Muscle layer of colon (tissue), 2 donors: ENCODE measurements around the gene ABCC2.

Experiments used
- H3K27ac ChIP-seq: one replicate; pipeline ENCODE4 v1.7.0; 2013; ENCODE audit warnings: low read depth, mild to moderate bottlenecking, low read length, moderate library complexity
- H3K27me3 ChIP-seq, 2 donors: one replicate each; pipeline ENCODE4 v1.7.0; 2013; ENCODE audit warnings: low read length in 2 of 2, mild to moderate bottlenecking in 2 of 2; ENCODE audit not compliant: insufficient read depth in 2 of 2, control insufficient read depth in 1 of 2
- H3K36me3 ChIP-seq: one replicate; pipeline ENCODE4 v1.7.0; 2013; ENCODE audit warnings: mild to moderate bottlenecking, low read length; ENCODE audit not compliant: insufficient read depth
- H3K4me1 ChIP-seq: one replicate; pipeline ENCODE4 v1.7.0; 2013; ENCODE audit warnings: mild to moderate bottlenecking, low read length; ENCODE audit not compliant: insufficient read depth
- H3K4me3 ChIP-seq, 2 donors: one replicate each; pipeline ENCODE4 v1.7.0; 2013; ENCODE audit warnings: low read length in 2 of 2, low read depth in 1 of 2, mild to moderate bottlenecking in 1 of 2, moderate library complexity in 1 of 2
- H3K9ac ChIP-seq: one replicate; pipeline ENCODE4 v1.7.0; 2013; ENCODE audit warnings: low read length
- H3K9me3 ChIP-seq: one replicate; pipeline ENCODE4 v1.7.0; 2013; ENCODE audit warnings: mild to moderate bottlenecking, low read length
- donor health status: abdominal sarcoma.
- donor health status: Adenocarcinoma of cecum.

Gene ABCC2

GRCh38 chr10:99754670-99755069 is 27.8 kb upstream of the ABCC2 start:
- Histone ChIP-seq H3K36me3 (peaks cover 28% of the 10 kb centered on the region), H3K4me1 (no peaks in the 10 kb centered on the region), H3K27ac (no peak overlapping the region), H3K27me3 (no peaks in the 10 kb centered on the region), H3K4me3 (no peak overlapping the region), H3K9ac (no peak overlapping the region), H3K9me3 (no peaks in the 10 kb centered on the region)

- H3K9me3 ChIP-seq = no peaks in the 10 kb centered on the region
- H3K36me3 ChIP-seq = peaks cover 39% of the 10 kb centered on the region
- H3K27ac ChIP-seq = no peak overlapping the region
- H3K9ac ChIP-seq = no peak overlapping the region
- H3K27me3 ChIP-seq = no peaks in the 10 kb centered on the region
- H3K4me3 ChIP-seq = no peak overlapping the region
- no peaks in the 10 kb centered on the region for H3K4me1 ChIP-seq
These were observed 26.3 kb upstream of the ABCC2 start for GRCh38 chr10:99756159-99756558.

GRCh38 chr10:99758211-99758891 is 24.1 kb upstream of the ABCC2 start:
- H3K4me1 ChIP-seq = no peaks in the 10 kb centered on the region
- no peaks in the 10 kb centered on the region for H3K9me3 ChIP-seq
- no peaks in the 10 kb centered on the region for H3K27me3 ChIP-seq
- H3K27ac ChIP-seq = no peak overlapping the region
- H3K36me3 ChIP-seq = peaks cover 34% of the 10 kb centered on the region
- no peak overlapping the region for H3K9ac ChIP-seq
- H3K4me3 ChIP-seq = no peak overlapping the region

- H3K4me1 ChIP-seq = no peaks in the 10 kb centered on the region
- H3K9me3 ChIP-seq = no peaks in the 10 kb centered on the region
- no peak overlapping the region for H3K27ac ChIP-seq
- no peak overlapping the region for H3K4me3 ChIP-seq
- H3K27me3 ChIP-seq = no peaks in the 10 kb centered on the region
- peaks cover 34% of the 10 kb centered on the region for H3K36me3 ChIP-seq
- no peak overlapping the region for H3K9ac ChIP-seq
These were observed 22.1 kb upstream of the ABCC2 start for GRCh38 chr10:99760321-99760720.

GRCh38 chr10:99761365-99761764 is 21.1 kb upstream of the ABCC2 start:
- no peak overlapping the region for H3K4me3 ChIP-seq
- H3K9ac ChIP-seq = no peak overlapping the region
- no peaks in the 10 kb centered on the region for H3K9me3 ChIP-seq
- H3K4me1 ChIP-seq = no peaks in the 10 kb centered on the region
- H3K36me3 ChIP-seq = peaks cover 23% of the 10 kb centered on the region
- no peak overlapping the region for H3K27ac ChIP-seq
- no peaks in the 10 kb centered on the region for H3K27me3 ChIP-seq

GRCh38 chr10:99765672-99766301 is 16.7 kb upstream of the ABCC2 start:
- no peak overlapping the region for H3K4me3 ChIP-seq
- H3K36me3 ChIP-seq = peaks cover under 1% of the 10 kb centered on the region
- H3K9ac ChIP-seq = no peak overlapping the region
- no peaks in the 10 kb centered on the region for H3K4me1 ChIP-seq
- H3K9me3 ChIP-seq = no peaks in the 10 kb centered on the region
- H3K27me3 ChIP-seq = no peaks in the 10 kb centered on the region
- H3K27ac ChIP-seq = no peak overlapping the region

GRCh38 chr10:99766302-99766681 is 16.1 kb upstream of the ABCC2 start:
- H3K4me1 ChIP-seq = no peaks in the 10 kb centered on the region
- H3K27ac ChIP-seq = no peak overlapping the region
- H3K27me3 ChIP-seq = no peaks in the 10 kb centered on the region

GRCh38 chr10:99767901-99768300 is 14.5 kb upstream of the ABCC2 start:
- Histone ChIP-seq H3K9ac (no peak overlapping the region), H3K4me1 (no peaks in the 10 kb centered on the region), H3K27ac (no peak overlapping the region), H3K4me3 (no peak overlapping the region), H3K27me3 (no peaks in the 10 kb centered on the region), H3K9me3 (no peaks in the 10 kb centered on the region), H3K36me3 (no peaks in the 10 kb centered on the region)

More at GRCh38 chr10:99766302-99766681, 16.1 kb upstream of the ABCC2 start:
- Histone ChIP-seq H3K4me3 (no peak overlapping the region), H3K36me3 (no peaks in the 10 kb centered on the region), H3K9me3 (no peaks in the 10 kb centered on the region), H3K9ac (no peak overlapping the region)

GRCh38 chr10:99768556-99768955 is 13.9 kb upstream of the ABCC2 start:
- Histone ChIP-seq H3K9ac (no peak overlapping the region), H3K36me3 (no peaks in the 10 kb centered on the region), H3K4me1 (no peaks in the 10 kb centered on the region), H3K4me3 (no peak overlapping the region), H3K27ac (no peak overlapping the region), H3K27me3 (no peaks in the 10 kb centered on the region), H3K9me3 (no peaks in the 10 kb centered on the region)

GRCh38 chr10:99769706-99770105 is 12.7 kb upstream of the ABCC2 start:
- no peak overlapping the region for H3K27ac ChIP-seq
- no peaks in the 10 kb centered on the region for H3K4me1 ChIP-seq
- H3K9ac ChIP-seq = no peak overlapping the region
- no peaks in the 10 kb centered on the region for H3K27me3 ChIP-seq
- no peak overlapping the region for H3K4me3 ChIP-seq
- no peaks in the 10 kb centered on the region for H3K36me3 ChIP-seq
- no peaks in the 10 kb centered on the region for H3K9me3 ChIP-seq

- Histone ChIP-seq H3K27ac (no peak overlapping the region), H3K4me1 (no peaks in the 10 kb centered on the region), H3K36me3 (no peaks in the 10 kb centered on the region), H3K27me3 (no peaks in the 10 kb centered on the region), H3K4me3 (no peak overlapping the region), H3K9me3 (no peaks in the 10 kb centered on the region), H3K9ac (no peak overlapping the region)
These were observed 11.9 kb upstream of the ABCC2 start for GRCh38 chr10:99770408-99771045.
